ENCODE data around the gene NUCB1.
A peak's percentile ranks its signal among the peaks of the same experiment; 100 is the strongest.
"Not testable (repeated sequence)": the region's sequence is repeated elsewhere in the genome, so short reads cannot be mapped to it uniquely, and the experiment has no call there.

NUCB1 gene

GRCh38 chr19:48905664-48906063 lies 5.6 kb downstream of the NUCB1 start:
- DNase-seq (ENCODE audit: low read depth in 2 of 3, low spot score in 1 of 3): no peak

GRCh38 chr19:48906324-48906723 lies 6.2 kb downstream of the NUCB1 start:
- no peak for DNase-seq (ENCODE audit: low read depth in 2 of 3, low spot score in 1 of 3)

GRCh38 chr19:48907671-48908070 lies 7.6 kb downstream of the NUCB1 start:
- DNase-seq (ENCODE audit: low read depth in 2 of 3, low spot score in 1 of 3): no peak

GRCh38 chr19:48909424-48910077 lies 9.4 kb downstream of the NUCB1 start:
- not testable (repeated sequence) for DNase-seq (ENCODE audit: low read depth in 2 of 3, low spot score in 1 of 3)

- DNase-seq (ENCODE audit: low read depth in 2 of 3, low spot score in 1 of 3): no peak
Observed at GRCh38 chr19:48910803-48911202, 10.7 kb downstream of the NUCB1 start.

- no peak for DNase-seq (ENCODE audit: low read depth in 2 of 3, low spot score in 1 of 3)
Observed at GRCh38 chr19:48913114-48913889, 13.2 kb downstream of the NUCB1 start.

- no peak for DNase-seq (ENCODE audit: low read depth in 2 of 3, low spot score in 1 of 3)
Observed at GRCh38 chr19:48914181-48914580, 14.1 kb downstream of the NUCB1 start.

GRCh38 chr19:48915757-48916156 lies 15.6 kb downstream of the NUCB1 start:
- no peak for DNase-seq (ENCODE audit: low read depth in 2 of 3, low spot score in 1 of 3)

- no peak for DNase-seq (ENCODE audit: low read depth in 2 of 3, low spot score in 1 of 3)
Observed at GRCh38 chr19:48918071-48918470, 18.0 kb downstream of the NUCB1 start.

GRCh38 chr19:48918801-48919247 lies 18.7 kb downstream of the NUCB1 start:
- DNase-seq (ENCODE audit: low read depth in 2 of 3, low spot score in 1 of 3): no peak

- DNase-seq (ENCODE audit: low read depth in 2 of 3, low spot score in 1 of 3): not testable (repeated sequence)
Observed at GRCh38 chr19:48919271-48919670, 19.2 kb downstream of the NUCB1 start.

- no peak for DNase-seq (ENCODE audit: low read depth in 2 of 3, low spot score in 1 of 3)
Observed at GRCh38 chr19:48920949-48921348, 20.8 kb downstream of the NUCB1 start.

GRCh38 chr19:48921721-48922500 lies 21.8 kb downstream of the NUCB1 start:
- no peak for DNase-seq (ENCODE audit: low read depth in 2 of 3, low spot score in 1 of 3)

GRCh38 chr19:48922548-48923490 lies 22.7 kb downstream of the NUCB1 start:
- DNase-seq (ENCODE audit: low read depth in 2 of 3, low spot score in 1 of 3): no peak

GRCh38 chr19:48925240-48925843 lies 25.2 kb downstream of the NUCB1 start:
- no peak for DNase-seq (ENCODE audit: low read depth in 2 of 3, low spot score in 1 of 3)

- DNase-seq (ENCODE audit: low read depth in 2 of 3, low spot score in 1 of 3): not testable (repeated sequence)
Observed at GRCh38 chr19:48925890-48926289, 25.8 kb downstream of the NUCB1 start.

GRCh38 chr19:48926909-48927308 lies 26.8 kb downstream of the NUCB1 start:
- peak in 2 of 3 donors; percentile 12 to 22 for DNase-seq (ENCODE audit: low read depth in 2 of 3, low spot score in 1 of 3)

- DNase-seq (ENCODE audit: low read depth in 2 of 3, low spot score in 1 of 3): not testable (repeated sequence)
Observed at GRCh38 chr19:48927692-48928091, 27.6 kb downstream of the NUCB1 start.

GRCh38 chr19:48928164-48929025 lies 28.3 kb downstream of the NUCB1 start:
- DNase-seq (ENCODE audit: low read depth in 2 of 3, low spot score in 1 of 3): no peak

Measured in stimulated activated CD4-positive, alpha-beta T cell treated with anti-CD3 and anti-CD28 coated beads, Interleukin-12 subunit alpha, Interleukin-12 subunit beta, amount 100 ng/mL, for 48 hours (primary cell).